Measurements from ENCODE around the gene ANKDD1B. TPM values are rescaled to one million over a fixed set of nuclear protein-coding genes. Genes with fewer than 3 reads are reported as not detected.

The ANKDD1B gene
- total RNA-seq, 4 donors from 2014 or later, result 0.51 to 1.5 TPM; not detected in 2

GRCh38 chr5:75620184-75620959 is 9.1 kb downstream of the ANKDD1B start:
- TF ChIP-seq CTCF (IDR thresholded peaks at IDR 0.05; ENCODE audit: low read depth), result no peak

- no peak for TF ChIP-seq CTCF (IDR thresholded peaks at IDR 0.05; ENCODE audit: low read depth)
Observed at GRCh38 chr5:75622564-75622963, 11.3 kb downstream of the ANKDD1B start.

GRCh38 chr5:75623846-75624245 is 12.6 kb downstream of the ANKDD1B start:
- TF ChIP-seq CTCF (IDR thresholded peaks at IDR 0.05; ENCODE audit: low read depth), result no peak

- TF ChIP-seq CTCF (IDR thresholded peaks at IDR 0.05; ENCODE audit: low read depth), result no peak
Observed at GRCh38 chr5:75626959-75627358, 15.7 kb downstream of the ANKDD1B start.

GRCh38 chr5:75627801-75628200 is 16.5 kb downstream of the ANKDD1B start:
- no peak for TF ChIP-seq CTCF (IDR thresholded peaks at IDR 0.05; ENCODE audit: low read depth)

GRCh38 chr5:75630875-75631274 is 19.6 kb downstream of the ANKDD1B start:
- no peak for TF ChIP-seq CTCF (IDR thresholded peaks at IDR 0.05; ENCODE audit: low read depth)

GRCh38 chr5:75632321-75632720 is 21.1 kb downstream of the ANKDD1B start:
- TF ChIP-seq CTCF (IDR thresholded peaks at IDR 0.05; ENCODE audit: low read depth), result no peak

Data from subcutaneous adipose tissue (tissue), 4 donors.